ENCODE measurements around the gene RDH8.

DNA sequence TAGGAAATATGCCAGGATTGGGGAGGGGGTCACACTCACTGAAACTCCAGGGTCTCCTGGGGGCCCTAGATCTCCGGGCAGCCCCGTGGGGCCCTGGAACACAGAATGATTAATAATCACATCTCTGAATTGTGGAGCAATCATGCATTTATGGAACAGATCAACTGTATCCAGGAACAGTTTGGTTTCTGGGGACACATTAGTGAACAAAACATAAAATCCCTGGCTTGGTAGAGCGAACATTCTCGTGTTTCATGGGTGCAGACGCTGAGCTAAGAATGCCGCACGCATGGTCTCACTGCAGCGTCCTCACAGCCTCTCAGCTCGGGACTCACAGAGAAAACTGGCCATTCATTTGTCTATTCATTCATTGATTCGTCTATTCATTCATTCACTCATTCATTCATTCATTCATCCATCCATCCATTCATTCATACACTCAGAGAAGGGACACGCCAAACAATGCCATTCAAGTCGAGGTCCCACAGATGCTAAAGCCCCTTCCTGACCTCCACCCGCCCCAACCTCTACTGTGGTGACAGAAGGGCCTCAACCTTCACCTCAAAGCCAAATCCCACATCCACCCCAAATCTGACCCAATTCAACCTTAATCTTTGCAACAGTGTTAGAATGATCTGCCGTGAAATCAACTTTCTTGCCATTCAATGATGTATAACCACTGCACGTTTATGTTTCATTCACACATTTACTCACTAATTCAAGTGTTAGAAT is 42.0 kb upstream of the RDH8 start:
- TF ChIP-seq SUZ12 (IDR thresholded peaks at IDR 0.05) (no peak), FOXA1 (IDR thresholded peaks at IDR 0.05) (no peak), TARDBP (IDR thresholded peaks at IDR 0.05) (no peak), PKNOX1 (IDR thresholded peaks at IDR 0.05) (no peak)

Data from HEK293T (cell line).